GM23338 (cell line): ENCODE measurements around the gene NMNAT1. TPM values are rescaled to one million over a fixed set of nuclear protein-coding genes. Genes with fewer than 3 reads are reported as not detected.
A peak's percentile ranks its signal among the peaks of the same experiment; 100 is the strongest.

Source experiments
- ATAC-seq: fragments of 200-7000 bp; cut with Tn5 transposase; 3 replicates; pipeline ENCODE4 v1.9.1; 2020
- DNase-seq: peaks from one replicate; pipeline ENCODE4 v3.0.0-alpha.2; 2015; ENCODE audit warnings: low spot score
- H2AFZ ChIP-seq: fragments of 200-600 bp; sonication (generic); 2 replicates; pipeline ENCODE4 v1.8.0; 2016; ENCODE audit warnings: antibody characterized with exemption, mild to moderate bottlenecking, moderate library complexity
- H3F3A ChIP-seq: fragments of 200-600 bp; sonication (generic); replicated peaks from 2 replicates; pipeline ENCODE4 v1.8.0; 2017; ENCODE audit warnings: antibody characterized with exemption, mixed run types, low read depth
- H3K27ac ChIP-seq: fragments of 200-600 bp; sonication (generic); 2 replicates; pipeline ENCODE4 v1.6.1; 2016; ENCODE audit warnings: low read depth
- H3K27me3 ChIP-seq: fragments of 200-600 bp; sonication (generic); 2 replicates; pipeline ENCODE4 v1.8.0; 2016; ENCODE audit warnings: mild to moderate bottlenecking, mixed run types, moderate library complexity; ENCODE audit not compliant: insufficient read depth
- H3K36me3 ChIP-seq: fragments of 200-600 bp; sonication (generic); 2 replicates; pipeline ENCODE4 v1.8.0; 2016; ENCODE audit warnings: mild to moderate bottlenecking; ENCODE audit not compliant: insufficient read depth
- H3K4me1 ChIP-seq: fragments of 200-600 bp; sonication (generic); 2 replicates; pipeline ENCODE4 v1.8.0; 2016; ENCODE audit warnings: mild to moderate bottlenecking, moderate library complexity; ENCODE audit not compliant: insufficient read depth
- H3K4me2 ChIP-seq: fragments of 200-600 bp; sonication (generic); 2 replicates; pipeline ENCODE4 v1.7.1; 2017; ENCODE audit warnings: mixed run types
- H3K4me3 ChIP-seq: fragments of 200-600 bp; sonication (generic); 2 replicates; pipeline ENCODE4 v1.6.1; 2016; ENCODE audit warnings: mixed run types
- H3K79me2 ChIP-seq: fragments of 200-600 bp; sonication (generic); replicated peaks from 2 replicates; pipeline ENCODE4 v1.8.0; 2017; ENCODE audit warnings: mild to moderate bottlenecking; ENCODE audit not compliant: insufficient read depth
- H3K9me2 ChIP-seq: fragments of 200-600 bp; sonication (generic); 2 replicates; pipeline ENCODE4 v1.8.0; 2017; ENCODE audit not compliant: insufficient read depth
- H4K20me1 ChIP-seq: fragments of 200-600 bp; sonication (generic); replicated peaks from 2 replicates; pipeline ENCODE4 v1.8.0; 2017; ENCODE audit warnings: mild to moderate bottlenecking; ENCODE audit not compliant: insufficient read depth
- H3K27ac Mint-ChIP-seq: 2 replicates; pipeline ENCODE4 v1.8.0; 2020; ENCODE audit warnings: inconsistent platforms, mild to moderate bottlenecking, moderate library complexity, mixed read lengths
- H3K27me3 Mint-ChIP-seq: 3 replicates; pipeline ENCODE4 v1.8.0; 2022; ENCODE audit warnings: low read depth, mild to moderate bottlenecking, moderate library complexity, mixed read lengths, inconsistent platforms; ENCODE audit not compliant: insufficient read depth, poor library complexity
- H3K36me3 Mint-ChIP-seq: 3 replicates; pipeline ENCODE4 v1.8.0; 2021; ENCODE audit warnings: low read depth, mild to moderate bottlenecking, inconsistent platforms, moderate library complexity, mixed read lengths
- H3K4me1 Mint-ChIP-seq: 3 replicates; pipeline ENCODE4 v1.8.0; 2020; ENCODE audit warnings: mild to moderate bottlenecking, inconsistent platforms, mixed read lengths
- H3K4me3 Mint-ChIP-seq: 3 replicates; pipeline ENCODE4 v1.8.0; 2021; ENCODE audit warnings: moderate library complexity, mild to moderate bottlenecking, inconsistent platforms, mixed read lengths
- H3K9me3 Mint-ChIP-seq: 3 replicates; pipeline ENCODE4 v1.8.0; 2020; ENCODE audit warnings: moderate library complexity, mild to moderate bottlenecking, inconsistent platforms, mixed read lengths
- CREB1 ChIP-seq: fragments of 250-450 bp; sonication (Bioruptor Pico); IDR thresholded peaks from 2 replicates; pipeline ENCODE4 v1.5.0; 2020; ENCODE audit warnings: low read depth, mild to moderate bottlenecking, moderate library complexity
- CTCF ChIP-seq, 2 experiments: fragments of 200-600 bp in 1 of 2; sonication (generic) in 1 of 2; conservative IDR thresholded peaks; 2 replicates each; pipeline versions ENCODE4 v1.5.1 to v1.6.1; 2016 to 2017; ENCODE audit warnings: antibody characterized with exemption in 2 of 2, low read depth in 2 of 2, mild to moderate bottlenecking in 2 of 2, moderate library complexity in 1 of 2
- ETS1 ChIP-seq: IDR thresholded peaks from 2 replicates; pipeline ENCODE4 v1.6.1; 2016; ENCODE audit warnings: antibody characterized with exemption
- EZH2phosphoT487 ChIP-seq: fragments of 200-600 bp; sonication (generic); IDR thresholded peaks from one replicate; pipeline ENCODE4 v1.8.1; 2018; ENCODE audit warnings: antibody characterized with exemption; ENCODE audit not compliant: unreplicated experiment
- NANOG ChIP-seq: IDR thresholded peaks from 2 replicates; pipeline ENCODE4 v1.6.1; 2016; ENCODE audit warnings: antibody characterized with exemption, borderline replicate concordance
- REST ChIP-seq: IDR thresholded peaks from one replicate; pipeline ENCODE4 v1.6.1; 2018; ENCODE audit warnings: antibody characterized with exemption; ENCODE audit not compliant: unreplicated experiment
- STAT1 ChIP-seq: IDR thresholded peaks from one replicate; pipeline ENCODE4 v1.6.1; 2016; ENCODE audit warnings: antibody characterized with exemption; ENCODE audit not compliant: unreplicated experiment
- polyA plus RNA-seq: library from polyadenylated mRNA; unstranded; fragments of >200 nt; fragmentation: Nextera tagmentation; extraction: Ambion mirVana; gene quantifications from 2 replicates; pipeline ENCODE4 v1.2.1, GENCODE V29; 2016
- total RNA-seq: library from RNA; depleted of rRNA; stranded (reverse); fragments of >200 nt; shearing (Covaris generic); gene quantifications from 2 replicates; pipeline ENCODE4 v1.2.3, GENCODE V29; 2014

NMNAT1 gene
- total and polyA plus RNA-seq, 2 experiments from 2014 or later: 2.5 to 3.9 TPM

- no peak overlapping the region for H2AFZ ChIP-seq
- Mint-ChIP-seq H3K36me3 (peaks cover 27% of the 10 kb centered on the region), H3K4me3 (0 out of 3 replicates have a peak overlapping the region, but pooled peaks have one; percentile 12), H3K27me3 (peaks cover 2% of the 10 kb centered on the region), H3K4me1 (peaks cover 35% of the 10 kb centered on the region), H3K27ac (peak overlapping the region; percentile 86), H3K9me3 (no peaks in the 10 kb centered on the region)
- peak; percentile 87 for DNase-seq
- peak; percentile 95 for ATAC-seq
- H3F3A ChIP-seq: no peaks in the 10 kb centered on the region
- peak overlapping the region; percentile 20; the same call in 1 of the 2 replicates for H3K4me3 ChIP-seq
- H3K27ac ChIP-seq: peak overlapping the region; percentile 46
- H3K4me1 ChIP-seq: peaks cover 48% of the 10 kb centered on the region
- H3K9me2 ChIP-seq: no peaks in the 10 kb centered on the region
- no peaks in the 10 kb centered on the region for H3K79me2 ChIP-seq
- H3K4me2 ChIP-seq: peak overlapping the region; percentile 44
- H3K27me3 ChIP-seq: no peaks in the 10 kb centered on the region
- TF ChIP-seq ETS1 (peak; percentile 70), NANOG (peak; percentile 74; the same call in 1 of the 2 replicates), REST (no peak), CREB1 (CRISPR knock-in tag) (peak; percentile 17)
- no peaks in the 10 kb centered on the region for H4K20me1 ChIP-seq
- peaks cover 4% of the 10 kb centered on the region; the same call in 1 of the 2 replicates for H3K36me3 ChIP-seq
These were observed 13.6 kb upstream of the NMNAT1 start for GRCh38 chr1:9929431-9930385.

GRCh38 chr1:9942399-9942938 lies 806 bp upstream of the NMNAT1 start:
- Mint-ChIP-seq H3K4me3 (peak overlapping the region; percentile 93), H3K27me3 (peaks cover 4% of the 10 kb centered on the region), H3K9me3 (no peaks in the 10 kb centered on the region)
- TF ChIP-seq CTCF (conservative IDR thresholded peaks at IDR 0.05; ENCODE audit: low read depth in 2 of 2) (peak; percentile 63 to 74), STAT1 (no peak), EZH2phosphoT487 (no peak)

More at GRCh38 chr1:9942399-9942938, 806 bp upstream of the NMNAT1 start:
- no peaks in the 10 kb centered on the region; the same call in 1 of the 2 replicates for H4K20me1 ChIP-seq
- H3K4me3 ChIP-seq: peak overlapping the region; percentile 75
- H2AFZ ChIP-seq: peak overlapping the region; percentile 95
- H3K27ac ChIP-seq: peak overlapping the region; percentile 94
- Mint-ChIP-seq H3K4me1 (peaks cover 2% of the 10 kb centered on the region; the same call in 2 of the 3 replicates), H3K27ac (peak overlapping the region; percentile 94), H3K36me3 (peaks cover 8% of the 10 kb centered on the region; the same call in 2 of the 3 replicates)
- no peaks in the 10 kb centered on the region for H3K9me2 ChIP-seq
- no peaks in the 10 kb centered on the region for H3K27me3 ChIP-seq
- no peaks in the 10 kb centered on the region for H3K4me1 ChIP-seq
- ATAC-seq (peak; percentile 60), DNase-seq (peak; percentile 79)
- H3K36me3 ChIP-seq: no peaks in the 10 kb centered on the region
- H3K4me2 ChIP-seq: peak overlapping the region; percentile 89
- 0 out of 2 replicates have a peak, but pooled peaks cover 11% of the 10 kb centered on the region for H3K79me2 ChIP-seq
- H3F3A ChIP-seq: 0 out of 2 replicates have a peak, but pooled peaks cover 5% of the 10 kb centered on the region
